ENCODE results near the gene GTF2A1L. TPM values are rescaled to one million over a fixed set of nuclear protein-coding genes. Genes with fewer than 3 reads are reported as not detected.

Gene GTF2A1L
- total RNA-seq, 1 experiment from 2014 or later = not detected

DNA sequence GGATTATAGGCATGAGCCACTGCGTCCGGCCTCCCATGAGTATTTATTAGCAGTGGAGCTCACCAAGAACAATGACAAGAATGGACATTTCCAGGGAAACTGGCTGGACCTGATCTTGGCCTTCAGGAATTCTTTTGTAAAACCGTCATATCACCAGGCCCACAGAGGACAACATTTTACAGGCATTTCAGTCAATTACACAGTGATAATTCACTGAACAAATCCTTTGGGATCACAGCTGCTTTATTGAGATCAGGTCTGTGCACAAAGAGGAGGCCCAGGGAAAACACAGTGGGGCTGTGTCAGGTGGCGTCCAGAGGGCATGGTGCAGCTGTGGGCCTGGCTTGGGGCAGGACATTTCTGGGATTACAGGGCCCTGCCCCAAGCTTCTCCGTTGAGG is 30.1 kb upstream of the GTF2A1L start:
- TF ChIP-seq, protein P1, sequence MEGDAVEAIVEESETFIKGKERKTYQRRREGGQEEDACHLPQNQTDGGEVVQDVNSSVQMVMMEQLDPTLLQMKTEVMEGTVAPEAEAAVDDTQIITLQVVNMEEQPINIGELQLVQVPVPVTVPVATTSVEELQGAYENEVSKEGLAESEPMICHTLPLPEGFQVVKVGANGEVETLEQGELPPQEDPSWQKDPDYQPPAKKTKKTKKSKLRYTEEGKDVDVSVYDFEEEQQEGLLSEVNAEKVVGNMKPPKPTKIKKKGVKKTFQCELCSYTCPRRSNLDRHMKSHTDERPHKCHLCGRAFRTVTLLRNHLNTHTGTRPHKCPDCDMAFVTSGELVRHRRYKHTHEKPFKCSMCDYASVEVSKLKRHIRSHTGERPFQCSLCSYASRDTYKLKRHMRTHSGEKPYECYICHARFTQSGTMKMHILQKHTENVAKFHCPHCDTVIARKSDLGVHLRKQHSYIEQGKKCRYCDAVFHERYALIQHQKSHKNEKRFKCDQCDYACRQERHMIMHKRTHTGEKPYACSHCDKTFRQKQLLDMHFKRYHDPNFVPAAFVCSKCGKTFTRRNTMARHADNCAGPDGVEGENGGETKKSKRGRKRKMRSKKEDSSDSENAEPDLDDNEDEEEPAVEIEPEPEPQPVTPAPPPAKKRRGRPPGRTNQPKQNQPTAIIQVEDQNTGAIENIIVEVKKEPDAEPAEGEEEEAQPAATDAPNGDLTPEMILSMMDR (IDR thresholded peaks at IDR 0.05; ENCODE audit: insufficient read depth in 1 of 2, low read depth in 1 of 2, low read length in 1 of 2, severe bottlenecking in 1 of 2, unreplicated experiment in 1 of 2) = no peak
- intact Hi-C loops (cut with micrococcal nuclease; ENCODE audit: unreplicated experiment) = no loop called here
- ChIA-PET POLR2A (no interaction called here), CTCF (interaction anchor here (0.8 to 1.4 kb wide), 2 partner anchors 13 to 19 kb away, joined by 4 read pairs; no protein-coding TSS in a partner anchor)
- peaks cover 21% of the 10 kb centered on the region for H3K4me1 ChIP-seq
- H3K4me1 Mint-ChIP-seq (ENCODE audit: low read depth, unreplicated experiment) = peaks cover 24% of the 10 kb centered on the region
- DNase-seq = peak; percentile 68 to 70
- no peaks in the 10 kb centered on the region for H3K9me3 Mint-ChIP-seq (ENCODE audit: unreplicated experiment)
- H3K36me3 ChIP-seq (ENCODE audit: control insufficient read depth, insufficient read depth, low read length) = no peaks in the 10 kb centered on the region
- H3K27me3 Mint-ChIP-seq (ENCODE audit: insufficient read depth, unreplicated experiment) = no peaks in the 10 kb centered on the region
- H3K27me3 ChIP-seq (replicated peaks; ENCODE audit: control insufficient read depth, insufficient read depth, low read length) = no peaks in the 10 kb centered on the region
- no TSS peak for BruUV-seq (replicated peaks)
- no peaks in the 10 kb centered on the region for H3K9me3 ChIP-seq
- no peaks in the 10 kb centered on the region for H3K36me3 Mint-ChIP-seq (ENCODE audit: insufficient read depth, unreplicated experiment)
- no peak overlapping the region for H3K4me3 ChIP-seq (ENCODE audit: low read depth, low read length)
- peak overlapping the region; percentile 78 for H3K27ac Mint-ChIP-seq (ENCODE audit: unreplicated experiment)
- no peak overlapping the region for H3K4me3 Mint-ChIP-seq (ENCODE audit: unreplicated experiment)

DNA sequence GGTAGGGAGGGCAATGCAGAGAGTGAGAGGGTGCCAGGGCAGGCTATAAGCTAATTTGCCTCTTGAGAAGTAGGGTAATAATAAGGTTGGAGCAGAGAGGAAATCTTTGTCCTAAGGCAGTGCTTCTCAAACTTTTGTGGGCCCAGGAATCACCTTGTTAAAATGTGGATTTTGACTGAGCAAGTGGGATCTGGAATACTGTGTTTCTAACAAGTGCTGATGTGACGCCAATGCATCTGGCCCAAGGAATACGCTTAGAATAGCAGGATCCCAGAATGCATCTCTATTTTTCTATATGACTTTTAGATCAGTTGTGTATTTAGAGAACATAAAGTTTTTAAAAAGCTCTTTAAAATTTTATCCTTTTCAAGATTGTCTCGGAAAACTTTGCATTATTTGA is 29.7 kb upstream of the GTF2A1L start:
- intact Hi-C loops (cut with micrococcal nuclease; ENCODE audit: unreplicated experiment) = loop anchor here (2.0 kb wide), 3 partner anchors 57 to 117 kb away; partner anchors contain the start of gene STON1
- no peak for DNase-seq
- H3K4me1 ChIP-seq = peaks cover 21% of the 10 kb centered on the region
- Mint-ChIP-seq H3K27me3 (ENCODE audit: insufficient read depth, unreplicated experiment) (no peaks in the 10 kb centered on the region), H3K9me3 (ENCODE audit: unreplicated experiment) (no peaks in the 10 kb centered on the region), H3K36me3 (ENCODE audit: insufficient read depth, unreplicated experiment) (no peaks in the 10 kb centered on the region), H3K27ac (ENCODE audit: unreplicated experiment) (peak overlapping the region; percentile 78), H3K4me3 (ENCODE audit: unreplicated experiment) (no peak overlapping the region), H3K4me1 (ENCODE audit: low read depth, unreplicated experiment) (peaks cover 24% of the 10 kb centered on the region)
- POLR2A ChIA-PET = no interaction called here
- H3K27me3 ChIP-seq (replicated peaks; ENCODE audit: control insufficient read depth, insufficient read depth, low read length) = no peaks in the 10 kb centered on the region
- CTCF ChIA-PET = interaction anchor here (0.8 to 1.4 kb wide), 3 partner anchors 12 to 104 kb away, joined by 3 to 4 read pairs (median 4); no protein-coding TSS in a partner anchor
- no peaks in the 10 kb centered on the region for H3K36me3 ChIP-seq (ENCODE audit: control insufficient read depth, insufficient read depth, low read length)
- BruUV-seq (replicated peaks) = no TSS peak
- no peaks in the 10 kb centered on the region for H3K9me3 ChIP-seq
- no peak overlapping the region for H3K4me3 ChIP-seq (ENCODE audit: low read depth, low read length)
- TF ChIP-seq, protein P1 (IDR thresholded peaks at IDR 0.05; ENCODE audit: insufficient read depth in 1 of 2, low read depth in 1 of 2, low read length in 1 of 2, severe bottlenecking in 1 of 2, unreplicated experiment in 1 of 2) = no peak

DNA sequence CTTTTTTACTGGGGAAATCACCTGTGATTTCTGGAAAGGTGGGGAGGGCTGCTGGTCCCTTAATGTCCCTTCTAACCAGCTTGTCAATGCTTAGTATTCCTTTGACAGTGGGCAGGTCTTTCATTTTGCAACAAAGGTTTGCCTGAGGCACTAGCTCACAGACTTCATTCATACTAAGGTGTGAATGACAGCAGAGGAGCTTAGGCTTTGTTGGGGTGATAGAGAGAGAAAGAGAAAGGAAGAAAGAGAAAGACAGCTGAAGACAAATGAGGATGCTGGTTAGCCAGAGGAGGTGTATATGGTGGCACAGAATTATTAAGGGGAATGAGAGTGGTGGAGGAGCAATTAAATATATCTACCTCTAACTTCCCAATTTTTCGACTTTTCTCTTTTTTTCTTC is 28.9 kb upstream of the GTF2A1L start:
- Mint-ChIP-seq H3K36me3 (ENCODE audit: insufficient read depth, unreplicated experiment) (no peaks in the 10 kb centered on the region), H3K27ac (ENCODE audit: unreplicated experiment) (peak overlapping the region; percentile 29), H3K4me3 (ENCODE audit: unreplicated experiment) (no peak overlapping the region), H3K4me1 (ENCODE audit: low read depth, unreplicated experiment) (peaks cover 24% of the 10 kb centered on the region), H3K9me3 (ENCODE audit: unreplicated experiment) (no peaks in the 10 kb centered on the region), H3K27me3 (ENCODE audit: insufficient read depth, unreplicated experiment) (no peaks in the 10 kb centered on the region)
- intact Hi-C loops (cut with micrococcal nuclease; ENCODE audit: unreplicated experiment) = loop anchor here (1.0 to 2.0 kb wide), 4 partner anchors 22 to 118 kb away; partner anchors contain the start of gene STON1
- no peaks in the 10 kb centered on the region for H3K27me3 ChIP-seq (replicated peaks; ENCODE audit: control insufficient read depth, insufficient read depth, low read length)
- peaks cover 21% of the 10 kb centered on the region for H3K4me1 ChIP-seq
- ChIA-PET POLR2A (no interaction called here), CTCF (interaction anchor here (0.8 to 1.4 kb wide), 2 partner anchors 11 to 105 kb away, joined by 3 to 4 read pairs; no protein-coding TSS in a partner anchor)
- no peak overlapping the region for H3K4me3 ChIP-seq (ENCODE audit: low read depth, low read length)
- no peak for DNase-seq
- H3K36me3 ChIP-seq (ENCODE audit: control insufficient read depth, insufficient read depth, low read length) = no peaks in the 10 kb centered on the region
- no peaks in the 10 kb centered on the region for H3K9me3 ChIP-seq
- TF ChIP-seq, protein P1 (IDR thresholded peaks at IDR 0.05; ENCODE audit: insufficient read depth in 1 of 2, low read depth in 1 of 2, low read length in 1 of 2, severe bottlenecking in 1 of 2, unreplicated experiment in 1 of 2) = no peak
- no TSS peak for BruUV-seq (replicated peaks)

Data from Caco-2 (cell line).